ENCODE results near the gene DENND1A. TPM values are rescaled to one million over a fixed set of nuclear protein-coding genes. Genes with fewer than 3 reads are reported as not detected.

Gene DENND1A
- total RNA-seq, 1 experiment from 2014 or later, result 23.5 TPM

DNA sequence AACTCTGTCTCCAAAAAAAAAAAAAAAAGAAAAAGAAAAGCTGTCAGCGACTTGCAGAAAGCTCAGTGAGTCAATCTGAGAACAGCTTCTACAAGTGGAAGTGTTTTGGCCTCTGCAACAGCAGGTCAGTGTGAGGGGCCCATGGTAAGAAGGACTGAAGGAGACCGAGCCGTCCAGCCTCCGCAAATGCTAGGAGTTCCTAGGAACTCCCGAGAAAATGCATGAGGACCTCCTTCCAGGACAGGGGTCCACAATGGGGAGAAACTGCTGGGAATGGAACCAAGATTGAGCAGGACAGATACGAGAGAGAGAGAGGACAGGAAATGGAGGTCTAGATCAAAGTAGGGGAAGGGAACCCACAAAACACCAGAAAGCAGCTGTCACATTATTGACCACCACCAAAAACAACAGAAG, 393.5 kb downstream of the DENND1A start (continued):
- TF ChIP-seq, protein P1, sequence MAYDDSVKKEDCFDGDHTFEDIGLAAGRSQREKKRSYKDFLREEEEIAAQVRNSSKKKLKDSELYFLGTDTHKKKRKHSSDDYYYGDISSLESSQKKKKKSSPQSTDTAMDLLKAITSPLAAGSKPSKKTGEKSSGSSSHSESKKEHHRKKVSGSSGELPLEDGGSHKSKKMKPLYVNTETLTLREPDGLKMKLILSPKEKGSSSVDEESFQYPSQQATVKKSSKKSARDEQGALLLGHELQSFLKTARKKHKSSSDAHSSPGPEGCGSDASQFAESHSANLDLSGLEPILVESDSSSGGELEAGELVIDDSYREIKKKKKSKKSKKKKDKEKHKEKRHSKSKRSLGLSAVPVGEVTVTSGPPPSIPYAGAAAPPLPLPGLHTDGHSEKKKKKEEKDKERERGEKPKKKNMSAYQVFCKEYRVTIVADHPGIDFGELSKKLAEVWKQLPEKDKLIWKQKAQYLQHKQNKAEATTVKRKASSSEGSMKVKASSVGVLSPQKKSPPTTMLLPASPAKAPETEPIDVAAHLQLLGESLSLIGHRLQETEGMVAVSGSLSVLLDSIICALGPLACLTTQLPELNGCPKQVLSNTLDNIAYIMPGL (CRISPR knock-in tag; IDR thresholded peaks at IDR 0.05), result no peak
- no peak for TF ChIP-seq CREM (CRISPR knock-in tag; IDR thresholded peaks at IDR 0.05)
- no peak for TF ChIP-seq MYBL2 (CRISPR knock-in tag; IDR thresholded peaks at IDR 0.05)
- TF ChIP-seq PRDM15 (CRISPR knock-in tag; IDR thresholded peaks at IDR 0.05), result no peak
- no peak for TF ChIP-seq TEAD1 (CRISPR knock-in tag; IDR thresholded peaks at IDR 0.05)
- TF ChIP-seq ZNF512 (CRISPR knock-in tag; IDR thresholded peaks at IDR 0.05; ENCODE audit: borderline replicate concordance), result no peak
- TF ChIP-seq RORB (CRISPR knock-in tag; IDR thresholded peaks at IDR 0.05), result no peak
- no peak for TF ChIP-seq ARID4B (CRISPR knock-in tag; IDR thresholded peaks at IDR 0.05; ENCODE audit: borderline replicate concordance)
- no peak for TF ChIP-seq ZNF219 (CRISPR knock-in tag; IDR thresholded peaks at IDR 0.05; ENCODE audit: borderline replicate concordance)

DNA sequence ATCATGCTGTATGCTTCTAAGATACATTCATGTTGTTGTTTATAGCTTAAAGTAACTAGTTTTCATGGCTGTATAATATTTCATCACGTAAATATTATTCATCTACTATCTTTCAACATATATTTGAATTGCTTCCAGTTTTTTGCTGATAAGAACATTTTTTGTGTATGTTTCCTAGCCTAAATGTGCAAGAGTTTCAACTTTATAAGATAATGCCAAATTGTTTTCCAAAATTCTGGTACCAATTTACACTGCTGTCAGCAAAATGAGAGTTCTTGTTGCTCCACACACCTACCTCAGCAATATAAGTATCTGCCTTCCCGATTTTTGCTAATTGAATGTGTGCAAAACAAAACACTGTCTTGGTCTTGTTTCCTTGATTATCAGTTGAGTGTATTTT, 395.6 kb downstream of the DENND1A start:
- Mint-ChIP-seq H3K27ac (no peak overlapping the region), H3K36me3 (peaks cover 5% of the 10 kb centered on the region; the same call in 1 of the 2 replicates), H3K27me3 (ENCODE audit: low read depth) (no peaks in the 10 kb centered on the region; the same call in 1 of the 2 replicates), H3K4me1 (no peaks in the 10 kb centered on the region), H3K4me3 (no peak overlapping the region), H3K9me3 (peaks cover 9% of the 10 kb centered on the region)
- no peak for DNase-seq (ENCODE audit: low spot score)
- ChIA-PET CTCF (no interaction called here), POLR2A (no interaction called here)
- ATAC-seq, result no peak
- TF ChIP-seq ZNF232 (CRISPR knock-in tag; IDR thresholded peaks at IDR 0.05), result no peak
- TF ChIP-seq, protein P1 (CRISPR knock-in tag; IDR thresholded peaks at IDR 0.05), result no peak
- no peak for TF ChIP-seq ELF4 (CRISPR knock-in tag; IDR thresholded peaks at IDR 0.05; ENCODE audit: low read depth)
- TF ChIP-seq E2F4 (CRISPR knock-in tag; IDR thresholded peaks at IDR 0.05; ENCODE audit: borderline replicate concordance, low read depth), result no peak
